ENCODE data around the gene NOS2.
"Not testable (repeated sequence)": the region's sequence is repeated elsewhere in the genome, so short reads cannot be mapped to it uniquely, and the experiment has no call there.

NOS2 gene

GRCh38 chr17:27753726-27754125, 46.6 kb downstream of the NOS2 start:
- DNase-seq = not testable (repeated sequence)

GRCh38 chr17:27752831-27753619, 47.3 kb downstream of the NOS2 start:
- not testable (repeated sequence) for DNase-seq

- DNase-seq = no peak
Measured at GRCh38 chr17:27751622-27752490, 48.5 kb downstream of the NOS2 start.

GRCh38 chr17:27751166-27751565, 49.2 kb downstream of the NOS2 start:
- DNase-seq = no peak

- DNase-seq = not testable (repeated sequence)
Measured at GRCh38 chr17:27749562-27750150, 50.7 kb downstream of the NOS2 start.

- no peak for DNase-seq
Measured at GRCh38 chr17:27748360-27748825, 51.9 kb downstream of the NOS2 start.

GRCh38 chr17:27747462-27748359, 52.6 kb downstream of the NOS2 start:
- DNase-seq = no peak

GRCh38 chr17:27746881-27747280, 53.4 kb downstream of the NOS2 start:
- no peak for DNase-seq

GRCh38 chr17:27746320-27746719, 54.0 kb downstream of the NOS2 start:
- not testable (repeated sequence) for DNase-seq

- DNase-seq = not testable (repeated sequence)
Measured at GRCh38 chr17:27745207-27745830, 55.0 kb downstream of the NOS2 start.

- DNase-seq = no peak
Measured at GRCh38 chr17:27743281-27743885, 56.9 kb downstream of the NOS2 start.

GRCh38 chr17:27741971-27742575, 58.3 kb downstream of the NOS2 start:
- DNase-seq = no peak

- no peak for DNase-seq
Measured at GRCh38 chr17:27741361-27741861, 58.9 kb downstream of the NOS2 start.

GRCh38 chr17:27740541-27740940, 59.8 kb downstream of the NOS2 start:
- DNase-seq = not testable (repeated sequence)

GRCh38 chr17:27733773-27734172, 66.6 kb downstream of the NOS2 start:
- no peak for DNase-seq

GRCh38 chr17:27732746-27733145, 67.6 kb downstream of the NOS2 start:
- not testable (repeated sequence) for DNase-seq

GRCh38 chr17:27725982-27726381, 74.3 kb downstream of the NOS2 start:
- not testable (repeated sequence) for DNase-seq

- DNase-seq = no peak
Measured at GRCh38 chr17:27721797-27722196, 78.5 kb downstream of the NOS2 start.

Measured in 8988T (cell line).